GM18873 (cell line): Measurements from ENCODE around the gene RNF20.
"Not testable (repeated sequence)": the region's sequence is repeated elsewhere in the genome, so short reads cannot be mapped to it uniquely, and the experiment has no call there.

ENCODE experiments used
- ATAC-seq: cut with Tn5 transposase; IDR thresholded peaks from one replicate; pipeline ENCODE4 v1.9.1; 2021; ENCODE audit warnings: mild to moderate bottlenecking, moderate library complexity, moderate number of reproducible peaks; ENCODE audit not compliant: unreplicated experiment, low FRiP score

Gene RNF20

GRCh38 chr9:101586651-101587050 lies 53.0 kb downstream of the RNF20 start:
- ATAC-seq, result peak; percentile 85

- no peak for ATAC-seq
Observed at GRCh38 chr9:101587332-101588043, 53.8 kb downstream of the RNF20 start.

GRCh38 chr9:101590074-101590473 lies 56.4 kb downstream of the RNF20 start:
- ATAC-seq, result not testable (repeated sequence)

- no peak for ATAC-seq
Observed at GRCh38 chr9:101590901-101591300, 57.2 kb downstream of the RNF20 start.

- ATAC-seq, result no peak
Observed at GRCh38 chr9:101591787-101592446, 58.3 kb downstream of the RNF20 start.

GRCh38 chr9:101592788-101593187 lies 59.1 kb downstream of the RNF20 start:
- no peak for ATAC-seq

- no peak for ATAC-seq
Observed at GRCh38 chr9:101593345-101593744, 59.7 kb downstream of the RNF20 start.

GRCh38 chr9:101594796-101595195 lies 61.1 kb downstream of the RNF20 start, which contains the start of gene PPP3R2:
Gene PPP3R2, minus strand, starts transcription at chr9:101594969. Its CDS starts 48 bp downstream, at chr9:101594921.
- ATAC-seq, result no peak

GRCh38 chr9:101601904-101602765 lies 68.5 kb downstream of the RNF20 start:
- ATAC-seq, result no peak

- no peak for ATAC-seq
Observed at GRCh38 chr9:101604296-101604695, 70.6 kb downstream of the RNF20 start.

- ATAC-seq, result no peak
Observed at GRCh38 chr9:101605547-101605946, 71.9 kb downstream of the RNF20 start.
